GM18502 (cell line): ENCODE results near the gene ENTHD1.
"Not testable (repeated sequence)": the region's sequence is repeated elsewhere in the genome, so short reads cannot be mapped to it uniquely, and the experiment has no call there.

Source experiments
- ATAC-seq: cut with Tn5 transposase; IDR thresholded peaks from one replicate; pipeline ENCODE4 v1.9.1; 2021; ENCODE audit warnings: mild to moderate bottlenecking; ENCODE audit not compliant: unreplicated experiment, poor library complexity

Gene ENTHD1

GRCh38 chr22:39739338-39740027 is 154.1 kb downstream of the ENTHD1 start:
- no peak for ATAC-seq

GRCh38 chr22:39738746-39739145 is 154.8 kb downstream of the ENTHD1 start:
- ATAC-seq: no peak

- ATAC-seq: no peak
Measured at GRCh38 chr22:39735776-39736175, 157.8 kb downstream of the ENTHD1 start.

GRCh38 chr22:39734866-39735265 is 158.7 kb downstream of the ENTHD1 start:
- ATAC-seq: no peak

GRCh38 chr22:39734046-39734445 is 159.5 kb downstream of the ENTHD1 start:
- ATAC-seq: not testable (repeated sequence)

GRCh38 chr22:39733191-39733590 is 160.4 kb downstream of the ENTHD1 start:
- no peak for ATAC-seq

- ATAC-seq: no peak
Measured at GRCh38 chr22:39732625-39733024, 160.9 kb downstream of the ENTHD1 start.

- no peak for ATAC-seq
Measured at GRCh38 chr22:39731881-39732555, 161.5 kb downstream of the ENTHD1 start.

GRCh38 chr22:39731481-39731880 is 162.1 kb downstream of the ENTHD1 start:
- ATAC-seq: no peak

- no peak for ATAC-seq
Measured at GRCh38 chr22:39729141-39729934, 164.2 kb downstream of the ENTHD1 start.

GRCh38 chr22:39728236-39728860 is 165.2 kb downstream of the ENTHD1 start:
- ATAC-seq: no peak

- ATAC-seq: no peak
Measured at GRCh38 chr22:39727541-39727940, 166.0 kb downstream of the ENTHD1 start.

GRCh38 chr22:39725351-39726035 is 168.1 kb downstream of the ENTHD1 start:
- ATAC-seq: no peak

- ATAC-seq: no peak
Measured at GRCh38 chr22:39724857-39725256, 168.7 kb downstream of the ENTHD1 start.

GRCh38 chr22:39724390-39724789 is 169.2 kb downstream of the ENTHD1 start:
- no peak for ATAC-seq

GRCh38 chr22:39723899-39724351 is 169.6 kb downstream of the ENTHD1 start:
- no peak for ATAC-seq

GRCh38 chr22:39723463-39723862 is 170.1 kb downstream of the ENTHD1 start:
- no peak for ATAC-seq

- ATAC-seq: no peak
Measured at GRCh38 chr22:39722501-39722900, 171.1 kb downstream of the ENTHD1 start.

- no peak for ATAC-seq
Measured at GRCh38 chr22:39722032-39722325, 171.6 kb downstream of the ENTHD1 start.
